GM19395 (cell line): ENCODE measurements around the gene ANAPC2.

ENCODE experiments used
- ATAC-seq: cut with Tn5 transposase; IDR thresholded peaks from one replicate; pipeline ENCODE4 v1.9.1; 2021; ENCODE audit warnings: mild to moderate bottlenecking, moderate library complexity; ENCODE audit not compliant: unreplicated experiment

ANAPC2 gene

DNA sequence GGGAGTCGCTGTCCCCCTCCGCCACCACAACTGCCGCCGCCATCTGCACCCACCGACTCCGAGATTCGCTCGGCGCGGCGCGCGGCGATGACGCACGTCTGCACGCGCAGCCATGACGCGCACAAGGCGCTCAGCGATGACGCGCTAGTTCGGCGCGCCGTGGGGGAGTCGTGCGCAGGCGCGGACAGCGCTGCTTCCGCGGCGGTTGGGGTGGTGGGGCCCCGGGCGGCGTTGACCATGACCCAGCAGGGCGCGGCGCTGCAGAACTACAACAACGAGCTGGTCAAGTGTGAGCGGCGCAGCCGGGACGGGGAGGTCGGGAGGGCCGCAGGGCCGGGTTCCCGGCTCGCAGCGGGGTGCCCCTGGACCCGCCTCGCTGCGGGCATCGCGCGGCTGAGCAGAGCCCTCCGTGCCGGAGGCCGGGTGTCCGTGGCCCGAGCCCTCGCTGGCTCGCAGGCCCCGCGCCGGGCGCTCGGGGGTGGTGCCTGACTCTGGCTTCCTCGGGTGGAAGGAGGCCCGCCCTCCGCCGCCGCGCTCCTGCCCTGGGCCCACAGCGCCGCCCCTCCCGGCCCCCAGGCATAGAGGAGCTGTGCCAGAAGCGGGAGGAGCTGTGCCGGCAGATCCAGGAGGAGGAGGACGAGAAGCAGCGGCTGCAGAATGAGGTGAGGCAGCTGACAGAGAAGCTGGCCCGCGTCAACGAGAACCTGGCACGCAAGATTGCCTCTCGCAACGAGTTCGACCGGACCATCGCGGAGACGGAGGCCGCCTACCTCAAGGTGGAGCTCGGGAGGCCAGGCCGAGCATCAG, at the start of gene ANAPC2, which contains the start of gene SSNA1:
Gene ANAPC2, minus strand, starts transcription at position 71 of the 807 bp plus-strand sequence. Its CDS starts 28 bp downstream, at position 43.
Gene SSNA1, plus strand, starts transcription at position 187 of the 807 bp plus-strand sequence. Its CDS starts 51 bp downstream, at position 238.
- peak; percentile 70 for ATAC-seq

GRCh38 chr9:137236936-137237421, 48.6 kb upstream of the ANAPC2 start:
- no peak for ATAC-seq

- ATAC-seq = no peak
Measured at GRCh38 chr9:137236238-137236935, 48.0 kb upstream of the ANAPC2 start.

GRCh38 chr9:137235424-137236237, 47.3 kb upstream of the ANAPC2 start:
- no peak for ATAC-seq

DNA sequence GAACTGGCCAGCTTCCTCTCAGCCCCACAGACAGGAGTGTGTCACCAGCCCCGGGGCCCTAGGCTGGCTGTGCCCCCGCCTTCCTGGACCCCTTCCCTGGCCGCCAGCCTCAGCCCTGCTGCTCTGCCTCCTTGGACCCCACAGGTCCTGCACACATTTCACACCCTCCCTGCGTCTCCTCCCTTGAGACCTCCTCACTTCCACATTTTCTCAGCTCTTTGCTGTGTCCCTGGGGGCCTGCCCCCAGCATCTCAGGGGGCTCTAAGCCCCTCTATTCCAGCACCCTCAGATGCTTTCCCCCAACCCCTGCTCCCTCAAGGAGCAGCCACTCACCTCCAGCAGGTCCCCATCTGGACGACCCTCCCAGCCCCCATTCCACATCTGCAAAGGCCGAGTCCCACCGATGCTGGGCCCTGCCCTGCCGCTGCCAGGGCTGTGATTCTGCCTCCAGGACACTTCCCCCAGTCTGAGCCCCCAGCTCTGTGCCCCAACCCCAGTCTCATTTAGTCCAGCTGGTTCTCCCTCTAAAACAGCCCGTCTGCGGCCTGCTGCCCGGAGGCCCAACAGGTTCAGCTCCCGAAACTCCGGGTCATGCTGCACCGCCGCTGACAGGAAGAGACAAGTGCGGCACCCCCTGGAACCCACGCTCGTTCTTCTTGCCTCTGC, 46.5 kb upstream of the ANAPC2 start:
- ATAC-seq = no peak

- ATAC-seq = no peak
Measured at GRCh38 chr9:137234055-137234697, 45.8 kb upstream of the ANAPC2 start.

DNA sequence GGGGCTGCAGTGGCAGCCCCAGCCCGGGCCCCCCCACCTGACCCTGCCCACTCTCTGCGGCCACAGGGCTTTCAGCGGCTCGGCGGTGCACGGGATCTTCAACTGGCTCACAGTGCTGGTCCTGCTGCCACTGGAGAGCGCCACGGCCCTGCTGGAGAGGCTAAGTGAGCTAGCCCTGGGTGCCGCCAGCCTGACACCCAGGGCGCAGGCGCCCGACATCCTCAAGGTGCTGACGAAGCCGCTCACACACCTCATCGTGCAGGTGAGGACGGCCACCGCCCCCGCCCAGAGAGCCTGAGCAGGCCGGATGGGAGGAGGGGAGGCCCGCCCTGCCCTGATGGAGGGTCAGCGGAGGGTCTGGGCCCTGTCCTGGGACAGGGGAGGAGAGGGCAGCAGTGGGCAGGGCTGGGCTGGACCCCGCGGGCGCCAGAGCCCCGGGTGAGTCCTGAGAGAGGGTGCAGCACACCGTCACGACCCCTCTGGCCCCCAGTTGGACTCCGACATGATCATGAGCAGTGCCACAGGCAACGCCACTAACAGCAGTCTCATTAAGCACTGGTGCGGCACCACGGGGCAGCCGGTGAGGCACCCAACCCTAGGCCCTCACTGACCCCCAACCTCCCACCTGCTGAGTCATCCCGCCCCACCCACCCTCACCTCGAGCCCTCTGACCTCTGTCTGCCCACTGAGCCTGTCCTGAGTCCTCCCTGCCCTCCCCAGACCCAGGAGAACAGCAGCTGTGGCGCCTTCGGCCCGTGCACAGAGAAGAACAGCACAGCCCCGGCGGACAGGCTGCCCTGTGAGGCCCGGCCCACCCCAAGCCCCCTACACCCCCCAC, 45.0 kb upstream of the ANAPC2 start:
- ATAC-seq = no peak

DNA sequence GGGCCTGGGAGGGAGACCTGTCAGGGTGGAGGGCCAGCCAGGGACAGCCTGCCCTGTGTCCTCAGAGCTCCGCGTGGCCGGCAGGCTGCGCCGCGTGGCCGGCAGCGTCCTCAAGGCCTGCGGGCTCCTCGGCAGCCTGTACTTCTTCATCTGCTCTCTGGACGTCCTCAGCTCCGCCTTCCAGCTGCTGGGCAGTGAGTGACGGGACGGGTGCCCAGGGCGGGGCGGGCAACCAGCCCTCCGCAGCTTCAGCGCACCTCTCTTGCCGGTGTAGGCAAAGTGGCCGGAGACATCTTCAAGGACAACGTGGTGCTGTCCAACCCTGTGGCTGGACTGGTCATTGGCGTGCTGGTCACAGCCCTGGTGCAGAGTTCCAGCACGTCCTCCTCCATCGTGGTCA, 44.1 kb upstream of the ANAPC2 start:
- no peak for ATAC-seq

- no peak for ATAC-seq
Measured at GRCh38 chr9:137232101-137232500, 43.7 kb upstream of the ANAPC2 start.

GRCh38 chr9:137231372-137232039, 43.1 kb upstream of the ANAPC2 start:
- ATAC-seq = no peak

DNA sequence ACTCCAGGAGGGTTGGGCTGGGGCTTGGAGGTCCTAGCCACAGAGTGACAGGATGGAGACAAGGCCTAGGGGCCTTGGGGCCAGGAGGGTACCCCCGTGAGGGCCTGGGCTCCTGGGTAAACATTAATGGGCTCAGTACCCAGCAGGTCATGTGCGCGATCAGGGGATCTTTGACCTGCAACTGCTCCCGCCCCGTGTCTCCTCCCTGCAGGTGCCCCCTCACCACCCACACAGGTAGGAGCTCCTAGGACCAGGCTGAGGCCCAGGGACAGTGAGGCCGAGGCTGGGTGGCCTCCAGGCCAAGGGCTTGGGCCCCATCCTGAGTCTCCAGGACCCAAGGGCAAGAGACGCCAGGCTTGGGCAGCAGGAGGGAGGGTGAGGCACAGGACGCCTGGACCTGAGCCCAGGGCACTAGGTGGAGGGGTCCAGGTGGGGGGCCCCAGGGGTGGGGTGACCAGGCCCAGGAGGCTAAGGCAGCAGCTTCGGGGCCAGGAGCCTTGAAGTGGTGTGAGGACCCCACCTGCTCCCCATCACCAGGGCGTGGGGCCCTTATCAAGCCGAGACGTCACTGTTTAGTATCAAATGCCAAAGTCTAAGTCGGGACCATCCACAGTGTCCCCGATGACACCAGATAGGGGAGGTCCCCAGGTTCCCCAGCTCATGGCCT, 42.5 kb upstream of the ANAPC2 start, which contains the start of gene SLC34A3:
Gene SLC34A3, plus strand, starts transcription at position 197 of the 667 bp plus-strand sequence. CDS start 802 bp downstream, outside the sequence.
- no peak for ATAC-seq

DNA sequence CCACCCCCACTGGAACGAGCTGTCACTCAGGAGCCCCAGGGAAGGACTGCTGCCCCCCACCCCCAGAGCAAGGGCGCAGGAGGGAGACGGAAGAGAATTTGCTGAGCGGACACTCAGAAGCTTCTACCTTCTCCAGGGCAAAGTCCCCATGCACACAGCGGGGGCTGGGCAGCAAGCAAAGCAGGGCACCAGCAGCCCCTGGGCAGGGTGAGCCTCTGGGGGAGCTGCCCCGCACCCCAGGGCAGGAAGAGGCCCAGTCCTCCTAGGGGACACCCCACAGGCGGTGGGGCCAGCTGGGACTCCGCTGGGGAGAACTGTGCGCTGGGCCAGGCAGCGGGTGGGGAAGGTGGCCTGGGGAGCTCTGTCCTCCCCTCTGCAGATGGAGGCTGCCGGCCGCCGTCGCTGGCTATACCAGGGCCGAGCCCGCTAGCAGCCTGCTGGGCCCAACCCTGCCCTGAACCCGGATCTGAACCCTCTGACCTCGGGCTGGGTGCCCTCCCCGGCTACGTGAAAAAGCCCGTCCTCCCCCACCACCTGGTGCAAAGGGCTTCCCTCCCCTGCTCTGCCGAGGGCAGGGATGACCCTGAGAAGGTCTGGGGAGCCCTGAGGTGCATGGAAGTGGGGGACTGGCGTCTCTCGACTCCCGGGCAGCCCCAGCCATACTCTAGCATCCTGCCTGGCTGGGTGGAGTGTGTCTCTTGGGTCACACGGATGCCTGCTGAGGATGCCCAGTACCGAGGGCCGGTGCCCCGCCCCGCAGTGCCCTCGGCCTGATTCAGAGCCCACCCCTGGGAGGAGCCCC, 41.7 kb upstream of the ANAPC2 start:
- ATAC-seq = no peak

GRCh38 chr9:137228968-137229896, 40.9 kb upstream of the ANAPC2 start:
- ATAC-seq = no peak

DNA sequence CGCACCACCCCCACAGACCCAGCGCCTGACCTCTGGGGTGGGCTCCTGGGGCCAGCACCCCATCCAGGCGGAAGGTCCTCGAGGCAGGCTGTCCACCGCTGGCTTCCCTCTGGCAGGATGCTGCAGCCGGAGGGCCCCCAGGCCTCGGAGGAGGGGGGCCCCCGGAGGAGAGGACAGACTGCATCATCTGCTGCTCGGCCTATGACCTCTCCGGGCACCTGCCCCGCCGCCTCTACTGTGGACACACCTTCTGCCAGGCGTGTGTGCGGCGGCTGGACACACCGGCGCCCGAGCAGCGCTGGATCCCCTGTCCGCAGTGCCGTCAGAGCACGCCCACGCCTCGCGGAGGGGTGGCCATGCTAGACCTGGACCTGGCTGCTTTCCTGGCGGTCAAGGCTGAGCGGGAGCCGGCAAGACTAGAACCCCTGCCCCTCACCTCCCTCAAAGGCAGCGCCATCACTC, 40.2 kb upstream of the ANAPC2 start:
- no peak for ATAC-seq

DNA sequence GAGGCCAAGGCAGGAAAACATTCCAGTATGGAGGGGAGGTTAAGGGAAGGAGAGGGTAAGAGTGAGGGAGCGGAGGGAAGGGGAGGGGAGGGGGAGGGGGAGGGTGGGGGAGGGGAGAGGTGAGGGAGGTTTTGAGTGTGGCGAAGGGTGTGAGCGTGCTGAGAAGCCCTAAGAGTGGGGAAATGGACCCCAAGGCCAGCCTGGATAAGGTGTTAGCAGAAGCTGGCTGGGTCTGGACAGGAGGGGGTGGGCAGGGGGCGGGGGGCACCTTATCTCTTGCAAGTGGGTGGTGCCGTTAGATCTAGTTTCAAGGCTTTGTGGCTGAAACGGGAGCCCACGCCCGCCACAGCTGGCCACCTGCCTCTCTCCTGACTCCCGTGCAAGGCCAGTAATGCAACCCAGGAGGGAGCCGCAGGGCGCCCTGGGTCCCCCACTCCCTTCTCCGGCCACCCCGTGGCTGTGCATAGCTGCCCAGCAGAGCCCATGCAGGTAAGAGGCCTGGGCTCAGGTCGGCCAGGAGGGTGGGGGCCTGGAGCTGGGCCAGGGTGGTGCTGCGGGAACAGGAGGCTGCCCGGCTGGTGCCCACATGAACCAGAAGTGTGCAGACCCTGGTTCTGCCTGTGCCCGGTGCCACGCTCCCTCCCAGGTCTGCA, 39.6 kb upstream of the ANAPC2 start:
- no peak for ATAC-seq
